Fibroblast of lung (primary cell): ENCODE measurements around the gene FHOD3.

ENCODE experiments used
- CTCF ChIP-seq, 2 donors: IDR thresholded peaks in 1 of 2; conservative IDR thresholded peaks in 1 of 2; 1 replicate in 1 of 2; 2 replicates in 1 of 2; pipeline ENCODE4 v1.5.1; 2011 to 2012; ENCODE audit warnings: low read length in 2 of 2, control low read depth in 1 of 2, inconsistent platforms in 1 of 2, low read depth in 1 of 2, mild to moderate bottlenecking in 1 of 2
- EZH2 ChIP-seq: IDR thresholded peaks from 2 replicates; pipeline ENCODE4 v1.5.1; 2012; ENCODE audit warnings: low read length, control low read depth, mild to moderate bottlenecking; ENCODE audit errors: missing control alignments

- TF ChIP-seq CTCF (conservative IDR thresholded peaks at IDR 0.05 in 1 of 2, IDR thresholded peaks at IDR 0.05 in 1 of 2; ENCODE audit: low read depth in 1 of 2, low read length in 2 of 2) (no peak), EZH2 (no peak)
Measured at GRCh38 chr18:36322408-36322728, 24.9 kb downstream of the FHOD3 start.
